GM10266 (cell line): Measurements from ENCODE around the gene UNCX.

Experiments
- DNase-seq: peaks from one replicate; pipeline ENCODE4 v3.0.0; 2012; ENCODE audit errors: extremely low spot score
- CTCF ChIP-seq: IDR thresholded peaks from 2 replicates; pipeline ENCODE4 v1.5.1; 2012; ENCODE audit warnings: mild to moderate bottlenecking, low read depth; ENCODE audit not compliant: control insufficient read depth, insufficient read depth; ENCODE audit errors: missing control alignments

UNCX gene

GRCh38 chr7:1252540-1253090 is 19.9 kb downstream of the UNCX start:
- DNase-seq, result no peak
- no peak for TF ChIP-seq CTCF

GRCh38 chr7:1253681-1254181 is 21.1 kb downstream of the UNCX start:
- DNase-seq, result no peak
- no peak for TF ChIP-seq CTCF

- TF ChIP-seq CTCF, result no peak
- no peak for DNase-seq
Observed at GRCh38 chr7:1254281-1255079, 21.8 kb downstream of the UNCX start.

GRCh38 chr7:1255080-1255816 is 22.6 kb downstream of the UNCX start:
- no peak for TF ChIP-seq CTCF

GRCh38 chr7:1255817-1256340 is 23.2 kb downstream of the UNCX start:
- TF ChIP-seq CTCF, result no peak
- DNase-seq, result no peak

More at GRCh38 chr7:1255080-1255816, 22.6 kb downstream of the UNCX start:
- DNase-seq, result no peak

GRCh38 chr7:1256621-1257020 is 23.9 kb downstream of the UNCX start:
- no peak for DNase-seq
- TF ChIP-seq CTCF, result no peak
